Left hindlimb (tissue), 1 donor: Measurements from ENCODE around the gene GNG14.
A peak's percentile ranks its signal among the peaks of the same experiment; 100 is the strongest.
"Not testable (repeated sequence)": the region's sequence is repeated elsewhere in the genome, so short reads cannot be mapped to it uniquely, and the experiment has no call there.

Experiments used
- DNase-seq: peaks from one replicate; pipeline ENCODE4 v3.0.0-alpha.2; 2018

The GNG14 gene

GRCh38 chr19:12687496-12688196 lies at the start of gene GNG14:
TSS of gene GNG14 (plus strand) at chr19:12687998. CDS start at chr19:12688049, 51 bp downstream.
- no peak for DNase-seq

DNA sequence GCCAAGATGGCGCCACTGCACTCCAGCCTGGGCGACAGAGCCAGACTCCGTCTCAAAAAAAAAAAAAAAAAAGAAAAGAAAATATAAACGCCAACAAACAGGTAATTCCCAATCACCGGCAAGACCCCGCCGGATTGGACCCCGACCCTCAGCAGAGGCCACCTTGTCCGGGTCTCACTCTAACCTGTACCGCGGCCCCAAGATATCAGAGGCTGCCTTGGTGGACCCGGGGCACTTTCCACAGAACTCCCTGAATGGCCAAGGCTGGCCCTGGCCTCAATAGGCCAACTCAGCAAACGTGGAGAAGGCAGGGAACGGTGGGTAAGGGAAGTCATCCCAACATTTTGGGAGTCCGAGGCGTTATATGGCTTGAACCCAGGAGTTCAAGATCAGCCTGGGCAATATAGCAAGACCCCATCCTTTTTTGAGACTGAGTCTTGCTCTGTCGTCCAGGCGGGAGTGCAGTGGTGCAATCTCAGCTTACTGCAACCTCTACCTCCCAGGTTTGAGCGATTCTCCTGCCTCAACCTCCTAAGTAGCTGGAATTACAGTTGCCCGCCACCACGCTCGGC lies 49.1 kb upstream of the GNG14 start:
- no peak for DNase-seq

DNA sequence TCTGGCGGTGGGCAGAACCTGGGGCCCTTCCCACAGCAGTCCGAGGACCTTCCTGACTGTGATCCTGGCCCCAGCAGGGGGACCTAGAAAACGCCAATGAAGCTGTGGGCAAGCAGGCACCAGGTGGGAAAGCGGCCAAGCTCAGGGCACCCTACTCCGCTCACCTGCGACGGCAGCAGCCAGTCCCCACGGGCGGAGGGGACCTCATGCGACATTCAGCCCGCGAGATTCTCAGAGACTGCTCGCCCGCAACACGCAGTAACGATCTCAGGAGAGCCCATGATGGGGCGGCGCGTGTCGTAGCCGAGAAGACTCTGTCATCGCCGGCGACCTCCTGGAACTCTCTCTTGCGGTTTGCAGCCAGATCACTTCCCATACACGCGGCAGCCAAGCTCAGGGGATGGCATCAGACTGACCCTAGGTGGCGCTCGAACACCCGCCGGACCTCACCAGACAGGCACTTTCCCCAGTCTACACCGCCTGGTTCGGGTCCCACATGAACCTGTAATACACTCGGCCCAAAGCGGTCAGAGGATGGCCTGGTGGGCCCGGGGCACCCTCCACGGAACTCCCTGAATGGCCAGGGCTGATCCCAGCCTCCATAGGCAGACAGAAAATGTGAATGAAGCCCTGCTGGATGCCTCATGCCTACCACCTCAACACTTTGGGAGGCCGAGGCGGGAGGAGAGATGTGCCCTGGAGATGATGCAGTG lies 47.7 kb upstream of the GNG14 start:
- DNase-seq, result peak; percentile 79

DNA sequence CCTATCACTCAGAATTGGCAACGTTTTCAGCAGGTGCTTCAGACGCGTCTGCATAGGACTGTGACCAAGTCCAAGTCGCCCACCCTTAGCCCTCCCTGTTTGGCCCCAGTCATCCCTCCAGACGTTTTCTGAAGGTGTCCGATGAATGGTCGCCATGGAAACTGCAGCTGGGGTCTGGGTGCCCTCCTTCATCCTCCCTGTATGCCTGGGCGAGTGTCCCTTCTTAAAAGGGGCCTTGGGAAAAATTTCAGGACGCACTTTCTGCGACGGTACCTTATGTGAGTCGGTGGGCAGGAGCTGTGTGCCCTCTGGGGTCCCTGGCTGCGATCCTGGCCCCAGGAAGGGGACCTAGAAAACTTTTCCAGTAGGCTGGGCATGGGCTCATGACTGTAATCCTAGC lies 46.3 kb upstream of the GNG14 start:
- no peak for DNase-seq

DNA sequence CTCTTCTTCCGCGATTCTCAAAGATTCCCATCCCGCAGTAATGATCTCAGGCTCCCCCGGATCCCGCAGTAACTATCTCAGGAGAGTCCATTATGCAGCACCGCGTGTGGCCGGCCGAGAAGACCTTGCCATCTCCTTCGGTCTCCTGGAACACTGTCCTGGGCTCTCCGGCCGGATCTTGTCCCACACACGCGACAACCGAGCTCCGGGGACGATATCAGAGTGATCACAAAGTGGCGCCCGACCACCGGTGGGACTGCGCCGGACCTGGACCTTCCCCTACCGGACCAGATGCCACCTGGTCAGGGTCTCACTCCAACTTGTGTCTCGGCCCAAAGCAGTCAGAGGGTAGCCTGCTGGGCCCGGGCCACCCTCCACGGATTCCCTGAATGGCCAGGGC lies 45.3 kb upstream of the GNG14 start:
- DNase-seq, result no peak

GRCh38 chr19:12643716-12644115 lies 44.1 kb upstream of the GNG14 start:
- not testable (repeated sequence) for DNase-seq

- no peak for DNase-seq
Observed at GRCh38 chr19:12646551-12646950, 41.2 kb upstream of the GNG14 start.

DNA sequence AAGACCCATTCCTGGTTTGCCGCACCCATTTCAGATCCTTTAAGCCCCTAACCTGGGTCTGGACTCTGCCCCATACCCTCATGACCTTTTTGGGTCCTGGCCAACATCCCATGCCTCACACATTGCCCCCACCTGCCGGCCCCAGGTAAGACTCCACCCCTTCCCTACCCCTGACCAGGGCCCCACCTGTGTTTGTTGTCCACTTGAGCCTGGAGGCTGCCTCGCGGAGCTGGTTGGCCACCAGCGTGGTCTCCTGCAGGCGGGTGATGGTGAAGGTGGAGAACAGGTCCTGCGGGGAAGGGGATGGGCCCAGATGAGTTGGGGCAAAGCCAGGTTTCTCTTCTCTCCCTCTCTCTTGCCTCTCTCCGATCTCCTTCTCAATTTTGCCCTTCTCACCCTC lies 40.8 kb upstream of the GNG14 start:
- no peak for DNase-seq

GRCh38 chr19:12647490-12648071 lies 40.2 kb upstream of the GNG14 start:
- DNase-seq, result no peak

DNA sequence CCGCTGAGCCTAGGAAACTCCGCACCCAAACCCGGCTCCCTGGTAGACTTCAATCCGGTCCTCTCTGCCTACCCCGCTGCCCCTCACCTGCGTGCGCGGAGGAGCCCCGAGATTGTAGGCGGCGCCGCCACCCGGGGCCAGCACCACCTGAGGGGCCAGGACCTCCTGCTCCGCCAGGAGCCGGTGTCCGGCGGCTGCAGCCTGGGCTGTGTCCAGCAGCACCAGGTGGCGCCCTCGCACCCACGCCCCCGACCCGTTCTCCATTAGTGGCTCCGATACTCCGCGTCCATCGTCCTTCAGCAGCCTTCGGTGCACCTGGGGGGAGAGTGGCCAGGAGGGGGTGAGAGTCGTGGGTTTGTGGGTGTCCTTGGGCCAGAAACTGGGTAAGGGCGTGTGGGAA lies 39.7 kb upstream of the GNG14 start:
- no peak for DNase-seq

- no peak for DNase-seq
Observed at GRCh38 chr19:12649941-12650340, 37.9 kb upstream of the GNG14 start.

GRCh38 chr19:12652219-12652618 lies 35.6 kb upstream of the GNG14 start:
- DNase-seq, result no peak

DNA sequence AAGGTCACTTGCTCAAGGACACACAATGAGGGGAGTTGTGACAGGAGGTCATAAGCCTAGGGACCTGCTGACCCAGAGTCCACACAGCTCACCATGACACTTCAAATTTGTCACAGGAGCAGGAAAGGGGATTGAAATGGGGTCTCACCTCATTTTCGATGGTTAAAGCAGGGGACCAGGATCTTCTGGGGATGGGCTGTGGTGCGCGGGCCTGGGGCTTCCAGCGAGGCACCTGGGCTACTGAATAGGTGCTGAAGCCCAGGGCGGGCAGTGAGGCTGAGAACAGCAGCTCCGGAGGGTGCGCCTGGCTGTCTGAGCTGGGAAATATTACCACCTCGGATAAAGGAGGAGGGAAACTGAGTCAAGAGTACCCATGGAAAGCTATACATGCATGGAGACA lies 32.3 kb upstream of the GNG14 start:
- no peak for DNase-seq

DNA sequence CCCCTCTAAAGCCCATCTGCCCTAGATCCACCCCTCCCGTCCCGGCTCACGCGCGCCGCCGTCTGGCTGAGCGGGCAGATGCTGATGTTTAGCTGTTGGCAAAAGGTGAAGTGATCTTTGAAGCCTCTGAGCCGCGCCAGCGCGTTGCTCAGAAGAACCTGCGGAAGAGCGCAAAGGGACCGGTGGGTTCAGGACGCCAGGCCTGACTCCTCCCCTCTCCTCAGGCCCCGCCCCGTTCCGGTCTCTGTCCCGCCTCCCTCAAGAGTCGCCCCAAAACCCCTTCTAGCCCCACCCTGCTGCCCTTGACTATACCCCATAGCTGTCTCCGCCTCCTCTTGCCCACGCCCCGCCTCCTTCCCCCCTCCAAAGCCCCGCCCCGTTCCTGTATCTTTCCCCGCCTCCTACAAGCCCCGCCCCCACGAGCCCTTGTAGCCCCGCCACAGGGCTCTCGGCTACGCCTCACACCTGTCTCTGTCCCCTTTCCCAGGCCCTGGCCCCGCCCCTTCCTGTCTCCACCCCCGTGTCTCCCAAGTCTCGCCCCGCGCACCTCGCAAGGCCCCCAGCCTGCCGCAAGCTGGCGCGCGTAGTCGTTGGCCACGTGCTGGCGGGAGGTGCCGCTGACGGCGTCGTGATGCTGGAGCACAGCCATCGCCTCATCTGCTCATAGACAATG lies 30.8 kb upstream of the GNG14 start:
- no peak for DNase-seq

DNA sequence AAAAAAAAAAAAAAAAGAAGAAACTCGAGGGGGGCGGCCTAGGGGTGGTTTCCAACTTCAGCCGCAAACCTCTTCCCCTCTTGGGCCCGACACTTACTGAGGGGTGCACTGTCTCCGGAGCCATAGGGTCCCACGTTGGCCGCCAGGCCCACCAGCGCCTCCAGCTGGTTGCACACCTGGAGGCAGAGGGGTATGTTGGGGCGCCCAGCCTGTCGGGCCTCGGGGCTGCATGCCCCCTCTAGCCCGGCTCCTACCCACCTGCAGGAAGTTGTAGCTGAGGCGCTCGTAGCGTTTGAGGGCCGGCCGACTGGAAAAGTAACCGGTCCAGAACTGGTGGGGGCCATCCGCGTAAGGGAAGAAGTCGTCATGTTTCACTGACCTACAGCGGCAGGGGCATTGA lies 29.8 kb upstream of the GNG14 start:
- no peak for DNase-seq

DNA sequence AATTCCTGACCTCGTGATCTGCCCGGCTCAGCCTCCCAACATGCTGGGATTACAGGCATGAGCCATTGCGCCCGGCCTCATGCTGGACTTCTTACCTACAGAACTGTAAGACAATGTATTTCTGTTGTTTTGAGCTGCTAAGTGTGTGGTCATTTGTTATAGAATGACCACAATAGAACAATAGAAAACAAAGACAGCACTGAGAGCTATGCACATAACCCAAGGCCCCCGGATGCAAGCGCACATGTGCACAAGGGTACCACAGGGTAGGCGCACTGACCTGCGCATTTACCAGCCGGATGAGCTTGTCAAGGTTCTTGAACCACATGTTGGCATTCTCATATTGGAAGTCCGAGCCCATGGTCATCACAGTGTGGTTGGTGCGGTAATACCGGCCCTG lies 26.8 kb upstream of the GNG14 start:
- DNase-seq, result peak; percentile 0

DNA sequence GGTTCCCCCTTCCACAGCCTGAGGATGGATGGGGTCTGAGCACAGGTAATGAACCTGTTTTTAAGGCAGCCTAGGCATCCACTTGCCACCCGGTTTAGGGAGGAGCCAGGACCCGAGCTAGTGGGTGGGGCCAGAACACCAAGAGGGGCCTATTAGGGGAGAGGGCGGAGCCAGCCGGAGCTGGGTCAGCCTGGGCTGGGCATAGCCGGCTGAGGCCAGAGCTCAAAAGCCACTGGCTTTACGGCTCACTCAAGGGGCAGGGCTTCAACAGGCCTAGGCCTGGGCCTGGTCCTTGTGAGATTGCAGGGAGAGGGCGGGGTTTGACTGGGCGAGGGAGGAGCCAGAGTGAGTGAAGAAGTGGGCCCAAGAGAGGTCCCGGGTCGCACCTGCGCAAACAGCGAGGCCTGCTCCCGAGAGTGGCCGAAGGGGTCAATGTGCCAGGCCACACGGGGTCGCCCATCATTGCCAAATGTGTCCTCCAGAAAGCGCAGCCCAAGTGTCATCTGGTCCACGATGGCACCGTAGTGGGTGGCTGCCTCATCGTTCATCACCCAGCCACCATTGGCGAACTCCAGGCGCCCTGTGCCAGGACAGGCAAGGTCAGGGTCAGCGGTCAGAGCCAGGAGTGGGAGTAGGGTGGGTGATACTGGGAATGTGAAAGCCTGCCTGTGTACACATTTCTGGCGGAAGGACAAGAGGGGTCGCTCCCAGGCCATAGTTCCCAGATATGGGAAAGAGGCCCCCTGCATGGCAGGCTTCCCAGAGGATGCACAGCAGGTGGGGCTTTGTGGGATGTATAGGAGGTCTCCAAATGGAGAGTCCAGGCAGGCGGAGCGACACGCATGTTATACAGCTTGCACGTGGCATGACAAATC lies 23.2 kb upstream of the GNG14 start:
- no peak for DNase-seq

DNA sequence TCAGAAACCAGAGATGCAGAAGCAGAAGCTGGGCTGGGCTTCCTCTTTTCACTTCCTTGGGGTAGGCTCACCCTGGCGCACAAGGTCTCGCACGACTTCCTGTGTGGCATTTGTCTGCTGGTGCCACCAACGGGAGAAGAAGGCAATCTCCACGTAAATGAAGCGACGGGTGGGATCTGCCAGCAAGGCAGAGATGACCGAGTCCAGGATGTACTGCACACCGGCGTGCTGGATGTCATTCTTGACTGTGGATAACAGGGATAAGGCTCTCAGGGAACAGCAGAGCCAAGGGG lies 22.6 kb upstream of the GNG14 start:
- no peak for DNase-seq

DNA sequence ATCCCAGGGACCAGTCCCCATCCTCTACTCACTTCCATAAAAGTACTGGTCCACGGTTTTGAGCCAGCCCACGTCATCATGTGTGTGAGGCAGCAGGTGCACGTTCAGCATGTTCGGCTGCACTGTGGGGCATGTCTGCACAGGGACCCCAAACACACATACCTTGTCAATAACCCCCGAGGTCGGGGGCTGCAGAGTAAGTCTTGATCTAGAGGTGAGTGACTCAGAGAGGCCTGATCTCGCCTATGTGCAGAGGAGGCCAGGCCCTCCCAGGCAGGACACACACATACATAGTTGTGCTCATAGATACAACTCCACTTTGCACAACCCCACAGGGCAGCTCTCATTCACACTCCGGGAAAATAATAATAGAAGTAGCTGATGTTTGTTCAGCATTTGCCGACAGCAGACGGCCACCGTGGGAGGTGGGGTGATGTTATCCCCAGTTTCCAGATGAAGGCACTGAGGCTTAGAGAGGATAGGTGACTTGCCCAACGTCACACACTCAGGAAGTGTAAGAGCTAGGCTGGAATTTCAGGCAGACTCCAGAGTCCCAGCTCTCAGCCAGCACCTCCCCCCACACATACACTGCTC lies 22.0 kb upstream of the GNG14 start:
- DNase-seq, result no peak

GRCh38 chr19:12666265-12667048 lies 21.3 kb upstream of the GNG14 start, which contains the start of the genes MAN2B1 and WDR83:
TSS of gene MAN2B1 (minus strand) at chr19:12666742. CDS start at chr19:12666701, 41 bp downstream.
TSS of gene WDR83 (plus strand) at chr19:12666807. CDS start at chr19:12669791, 2,984 bp downstream.
- DNase-seq, result peak; percentile 84

DNA sequence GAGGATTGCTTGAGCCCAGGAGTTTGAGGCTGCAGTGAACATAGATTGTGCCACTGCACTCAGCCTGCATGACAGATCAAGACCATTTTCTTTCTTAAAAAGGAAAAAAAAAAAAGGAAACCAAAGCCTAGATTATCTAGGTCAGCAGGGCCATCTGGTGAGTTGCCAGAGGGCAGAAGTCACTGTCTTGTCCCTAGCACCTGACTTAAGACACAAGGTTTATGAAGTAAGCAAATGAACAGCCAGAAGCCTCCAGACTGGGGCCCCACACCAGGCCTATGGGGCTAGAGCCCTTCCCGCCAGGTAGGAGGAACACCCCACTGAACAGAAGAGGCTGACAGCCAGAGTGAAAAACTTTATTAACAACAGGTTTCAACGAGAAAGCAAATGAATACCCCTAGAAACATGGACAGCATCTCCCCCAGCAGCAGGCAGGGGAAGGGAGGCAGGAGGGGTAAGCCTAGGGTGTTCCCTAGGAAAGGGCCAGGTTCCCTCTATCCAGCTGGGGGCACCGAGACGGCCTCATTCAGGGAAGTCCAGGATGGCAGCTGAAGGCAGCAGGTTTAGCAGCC lies 20.0 kb upstream of the GNG14 start:
- no peak for DNase-seq
